Mesothelial cell of epicardium (in vitro differentiated cells): ENCODE results near the gene SLC35F2. TPM values are rescaled to one million over a fixed set of nuclear protein-coding genes. Genes with fewer than 3 reads are reported as not detected.
A peak's percentile ranks its signal among the peaks of the same experiment; 100 is the strongest.
"Not testable (repeated sequence)": the region's sequence is repeated elsewhere in the genome, so short reads cannot be mapped to it uniquely, and the experiment has no call there.

Source experiments
- DNase-seq, 2 experiments: peaks; one replicate each; pipeline ENCODE4 v3.0.0; 2021; ENCODE audit warnings: low spot score in 2 of 2; ENCODE audit not compliant: unreplicated experiment in 2 of 2
- H3K27ac Mint-ChIP-seq: 2 replicates; pipeline ENCODE4 v1.8.0; 2021; ENCODE audit warnings: mixed read lengths
- H3K27me3 Mint-ChIP-seq: 2 replicates; pipeline ENCODE4 v1.8.0; 2021; ENCODE audit warnings: low read depth, mixed read lengths
- H3K36me3 Mint-ChIP-seq: 2 replicates; pipeline ENCODE4 v1.8.0; 2021; ENCODE audit warnings: mixed read lengths
- H3K4me1 Mint-ChIP-seq: 2 replicates; pipeline ENCODE4 v1.8.0; 2021; ENCODE audit warnings: mixed read lengths
- H3K4me3 Mint-ChIP-seq: 2 replicates; pipeline ENCODE4 v1.8.0; 2021; ENCODE audit warnings: mild to moderate bottlenecking, moderate library complexity, mixed read lengths
- H3K9me3 Mint-ChIP-seq: 2 replicates; pipeline ENCODE4 v1.8.0; 2021; ENCODE audit warnings: mixed read lengths
- total RNA-seq: library from RNA; stranded (reverse); gene quantifications from 3 replicates; pipeline ENCODE4 v1.2.1, GENCODE V29; 2021
- TF ChIP-seq, protein P1 (sequence below): fragments of 200-600 bp; sonication (generic); IDR thresholded peaks from one replicate; pipeline ENCODE4 v1.5.0; 2021; ENCODE audit warnings: antibody characterized with exemption; ENCODE audit not compliant: unreplicated experiment

The SLC35F2 gene
- total RNA-seq, 1 donor from 2014 or later = 12.7 TPM

- no peak overlapping the region for H3K4me3 Mint-ChIP-seq
- no peak for DNase-seq
- peaks cover 45% of the 10 kb centered on the region for H3K4me1 Mint-ChIP-seq
- H3K27me3 Mint-ChIP-seq = no peaks in the 10 kb centered on the region
- no peak overlapping the region for H3K27ac Mint-ChIP-seq
- no peaks in the 10 kb centered on the region for H3K36me3 Mint-ChIP-seq
- TF ChIP-seq, protein P1, sequence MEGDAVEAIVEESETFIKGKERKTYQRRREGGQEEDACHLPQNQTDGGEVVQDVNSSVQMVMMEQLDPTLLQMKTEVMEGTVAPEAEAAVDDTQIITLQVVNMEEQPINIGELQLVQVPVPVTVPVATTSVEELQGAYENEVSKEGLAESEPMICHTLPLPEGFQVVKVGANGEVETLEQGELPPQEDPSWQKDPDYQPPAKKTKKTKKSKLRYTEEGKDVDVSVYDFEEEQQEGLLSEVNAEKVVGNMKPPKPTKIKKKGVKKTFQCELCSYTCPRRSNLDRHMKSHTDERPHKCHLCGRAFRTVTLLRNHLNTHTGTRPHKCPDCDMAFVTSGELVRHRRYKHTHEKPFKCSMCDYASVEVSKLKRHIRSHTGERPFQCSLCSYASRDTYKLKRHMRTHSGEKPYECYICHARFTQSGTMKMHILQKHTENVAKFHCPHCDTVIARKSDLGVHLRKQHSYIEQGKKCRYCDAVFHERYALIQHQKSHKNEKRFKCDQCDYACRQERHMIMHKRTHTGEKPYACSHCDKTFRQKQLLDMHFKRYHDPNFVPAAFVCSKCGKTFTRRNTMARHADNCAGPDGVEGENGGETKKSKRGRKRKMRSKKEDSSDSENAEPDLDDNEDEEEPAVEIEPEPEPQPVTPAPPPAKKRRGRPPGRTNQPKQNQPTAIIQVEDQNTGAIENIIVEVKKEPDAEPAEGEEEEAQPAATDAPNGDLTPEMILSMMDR = no peak
- no peaks in the 10 kb centered on the region for H3K9me3 Mint-ChIP-seq
Measured at GRCh38 chr11:107836851-107837250, 21.7 kb downstream of the SLC35F2 start.

DNA sequence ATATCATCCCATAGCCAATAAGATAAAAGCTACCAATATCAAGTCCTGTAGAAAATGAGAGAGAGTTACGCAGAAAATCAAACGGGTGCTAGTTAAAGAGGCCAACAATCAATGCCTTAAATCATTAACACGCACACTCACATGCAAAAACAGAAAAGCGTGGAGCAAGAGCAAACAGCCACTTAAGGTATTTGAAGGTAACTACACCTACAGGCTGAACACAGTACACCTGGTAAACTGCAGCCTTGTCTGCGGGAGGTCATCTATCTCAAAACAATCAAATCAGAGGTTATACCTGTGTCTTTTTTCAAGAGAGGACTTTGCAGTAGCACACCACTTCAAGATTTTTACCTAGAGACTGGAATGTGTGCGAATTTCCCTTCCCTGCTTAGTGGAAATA, 23.6 kb downstream of the SLC35F2 start:
- no peaks in the 10 kb centered on the region for H3K36me3 Mint-ChIP-seq
- H3K9me3 Mint-ChIP-seq = no peaks in the 10 kb centered on the region
- H3K4me1 Mint-ChIP-seq = peaks cover 35% of the 10 kb centered on the region
- H3K4me3 Mint-ChIP-seq = no peak overlapping the region
- no peak for DNase-seq
- TF ChIP-seq, protein P1 = no peak
- H3K27me3 Mint-ChIP-seq = no peaks in the 10 kb centered on the region
- no peak overlapping the region for H3K27ac Mint-ChIP-seq

DNA sequence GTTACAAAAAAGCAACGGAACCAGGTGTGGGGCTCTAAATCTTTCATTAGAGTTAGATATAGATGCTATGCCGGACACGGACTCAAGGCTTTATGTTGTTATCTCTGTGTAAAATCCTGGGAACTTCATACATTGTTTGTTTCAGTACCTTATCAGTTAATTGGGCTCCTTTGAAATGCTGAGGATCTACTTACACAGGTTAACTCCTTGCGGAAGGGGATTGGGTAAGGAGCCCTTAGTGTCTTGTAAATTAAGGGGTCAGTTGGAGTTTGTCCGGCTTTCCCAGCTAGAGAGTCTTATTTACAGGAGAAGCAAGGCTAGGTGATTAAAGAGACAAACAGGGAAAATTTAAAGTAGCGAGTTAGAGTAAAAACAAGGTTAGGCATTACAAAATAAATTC, 24.7 kb downstream of the SLC35F2 start:
- H3K27ac Mint-ChIP-seq = peak overlapping the region; percentile 25
- H3K36me3 Mint-ChIP-seq = not testable (repeated sequence)

GRCh38 chr11:107830915-107831540, 27.6 kb downstream of the SLC35F2 start:
- no peaks in the 10 kb centered on the region for H3K36me3 Mint-ChIP-seq
- H3K27ac Mint-ChIP-seq = no peak overlapping the region
- H3K4me3 Mint-ChIP-seq = no peak overlapping the region
- H3K9me3 Mint-ChIP-seq = no peaks in the 10 kb centered on the region
- no peak for DNase-seq
- H3K27me3 Mint-ChIP-seq = no peaks in the 10 kb centered on the region
- TF ChIP-seq, protein P1 = no peak
- peaks cover 23% of the 10 kb centered on the region for H3K4me1 Mint-ChIP-seq

More for the DNA sequence above, 24.7 kb downstream of the SLC35F2 start:
- not testable (repeated sequence) for DNase-seq, H3K4me3 Mint-ChIP-seq, H3K27me3 Mint-ChIP-seq, H3K9me3 Mint-ChIP-seq
- peaks cover 32% of the 10 kb centered on the region for H3K4me1 Mint-ChIP-seq

DNA sequence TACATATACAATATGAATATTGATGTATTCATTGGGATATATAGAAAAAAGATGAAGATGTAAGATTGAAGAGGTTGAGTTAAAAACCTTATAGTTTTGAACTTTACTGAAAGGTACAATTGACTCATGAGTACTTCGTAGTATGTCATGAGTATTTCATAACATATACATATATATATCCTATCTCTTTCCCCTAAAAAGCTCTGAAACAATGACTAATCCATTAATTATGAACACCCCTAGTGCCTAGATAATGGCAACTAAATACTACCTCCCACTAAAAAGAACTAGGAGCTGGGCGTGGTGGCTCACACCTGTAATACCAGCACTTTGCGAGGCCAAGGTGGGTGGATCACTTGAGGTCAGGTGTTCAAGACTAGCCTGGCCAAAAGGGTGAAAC, 31.5 kb downstream of the SLC35F2 start:
- Mint-ChIP-seq H3K27me3 (no peaks in the 10 kb centered on the region), H3K27ac (no peak overlapping the region), H3K4me3 (no peak overlapping the region), H3K4me1 (peaks cover 20% of the 10 kb centered on the region), H3K9me3 (no peaks in the 10 kb centered on the region), H3K36me3 (no peaks in the 10 kb centered on the region)
- TF ChIP-seq, protein P1 = no peak
- no peak for DNase-seq

GRCh38 chr11:107825875-107826274, 32.7 kb downstream of the SLC35F2 start:
- no peaks in the 10 kb centered on the region for H3K27me3 Mint-ChIP-seq
- peak overlapping the region; percentile 31 for H3K27ac Mint-ChIP-seq
- H3K36me3 Mint-ChIP-seq = no peaks in the 10 kb centered on the region

More at GRCh38 chr11:107825875-107826274, 32.7 kb downstream of the SLC35F2 start:
- Mint-ChIP-seq H3K9me3 (no peaks in the 10 kb centered on the region), H3K4me3 (no peak overlapping the region), H3K4me1 (peaks cover 26% of the 10 kb centered on the region)
- TF ChIP-seq, protein P1 = no peak
- no peak for DNase-seq
